Measurements from ENCODE around the gene CYP8B1.

DNA sequence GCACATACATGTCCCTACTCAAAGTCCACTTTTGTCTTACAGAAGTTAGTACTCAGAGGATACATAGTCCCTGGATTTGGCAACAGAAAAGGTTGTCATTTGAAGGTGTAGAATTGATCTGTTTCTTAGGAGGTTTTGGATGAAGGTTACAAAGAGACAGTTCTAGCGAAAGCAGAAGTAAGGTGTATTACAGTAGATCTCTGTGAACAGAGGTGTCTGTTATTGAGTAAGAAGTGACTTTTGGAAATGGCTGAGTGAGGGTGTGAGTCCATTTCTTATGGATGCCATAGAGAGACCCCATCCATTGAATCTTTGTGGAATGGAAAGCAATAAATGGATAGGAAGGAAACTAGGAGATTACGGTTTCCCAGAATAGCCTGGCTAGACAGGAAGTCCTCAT is 35.9 kb upstream of the CYP8B1 start:
- no peak for TF ChIP-seq FOXP2 (optimal IDR thresholded peaks at IDR 0.05; ENCODE audit: control extremely low read depth, extremely low read length, insufficient read depth)
- TF ChIP-seq EZH2 (IDR thresholded peaks at IDR 0.05) = no peak
- TF ChIP-seq POLR2AphosphoS5 (IDR thresholded peaks at IDR 0.05; ENCODE audit: borderline replicate concordance, low read depth, low read length) = no peak

Measured in SK-N-MC (cell line).